GM18520 (cell line): ENCODE measurements around the gene GREB1L.
"Not testable (repeated sequence)": the region's sequence is repeated elsewhere in the genome, so short reads cannot be mapped to it uniquely, and the experiment has no call there.

ENCODE experiments used
- ATAC-seq: cut with Tn5 transposase; IDR thresholded peaks from one replicate; pipeline ENCODE4 v1.9.1; 2021; ENCODE audit not compliant: unreplicated experiment

GREB1L gene

GRCh38 chr18:21242141-21242779 lies at the start of gene GREB1L:
GREB1L (plus strand) TSS chr18:21242232; CDS start chr18:21383519, 141,287 bp downstream.
- no peak for ATAC-seq

- no peak for ATAC-seq
Observed at GRCh38 chr18:21192308-21192624, 49.8 kb upstream of the GREB1L start.

- ATAC-seq, result no peak
Observed at GRCh38 chr18:21194871-21195771, 46.9 kb upstream of the GREB1L start.

GRCh38 chr18:21196426-21196825 lies 45.6 kb upstream of the GREB1L start:
- no peak for ATAC-seq

- no peak for ATAC-seq
Observed at GRCh38 chr18:21203126-21203525, 38.9 kb upstream of the GREB1L start.

GRCh38 chr18:21203542-21204241 lies 38.3 kb upstream of the GREB1L start:
- no peak for ATAC-seq

GRCh38 chr18:21205695-21206094 lies 36.3 kb upstream of the GREB1L start:
- ATAC-seq, result no peak

GRCh38 chr18:21210278-21210677 lies 31.8 kb upstream of the GREB1L start:
- no peak for ATAC-seq

GRCh38 chr18:21210784-21211183 lies 31.2 kb upstream of the GREB1L start:
- ATAC-seq, result no peak

GRCh38 chr18:21214409-21214808 lies 27.6 kb upstream of the GREB1L start:
- ATAC-seq, result not testable (repeated sequence)

- no peak for ATAC-seq
Observed at GRCh38 chr18:21215490-21215889, 26.5 kb upstream of the GREB1L start.

GRCh38 chr18:21218862-21219261 lies 23.2 kb upstream of the GREB1L start:
- no peak for ATAC-seq

- ATAC-seq, result no peak
Observed at GRCh38 chr18:21230436-21230835, 11.6 kb upstream of the GREB1L start.

- no peak for ATAC-seq
Observed at GRCh38 chr18:21241301-21242048, 557 bp upstream of the GREB1L start.

GRCh38 chr18:21242780-21243401 lies 859 bp downstream of the GREB1L start:
- ATAC-seq, result no peak

- no peak for ATAC-seq
Observed at GRCh38 chr18:21254576-21254975, 12.5 kb downstream of the GREB1L start.

GRCh38 chr18:21255211-21255610 lies 13.2 kb downstream of the GREB1L start:
- ATAC-seq, result no peak

GRCh38 chr18:21257386-21257785 lies 15.4 kb downstream of the GREB1L start:
- no peak for ATAC-seq

GRCh38 chr18:21260621-21261020 lies 18.6 kb downstream of the GREB1L start:
- no peak for ATAC-seq

- ATAC-seq, result no peak
Observed at GRCh38 chr18:21261352-21261751, 19.3 kb downstream of the GREB1L start.

- ATAC-seq, result no peak
Observed at GRCh38 chr18:21262244-21262643, 20.2 kb downstream of the GREB1L start.
